Glomerular visceral epithelial cell (primary cell): ENCODE data around the gene CD177.
"Not testable (repeated sequence)": the region's sequence is repeated elsewhere in the genome, so short reads cannot be mapped to it uniquely, and the experiment has no call there.

Experiments
- DNase-seq: peaks from one replicate; pipeline ENCODE4 v3.0.0-alpha.2; 2016; ENCODE audit errors: extremely low spot score

CD177 gene, protein sequence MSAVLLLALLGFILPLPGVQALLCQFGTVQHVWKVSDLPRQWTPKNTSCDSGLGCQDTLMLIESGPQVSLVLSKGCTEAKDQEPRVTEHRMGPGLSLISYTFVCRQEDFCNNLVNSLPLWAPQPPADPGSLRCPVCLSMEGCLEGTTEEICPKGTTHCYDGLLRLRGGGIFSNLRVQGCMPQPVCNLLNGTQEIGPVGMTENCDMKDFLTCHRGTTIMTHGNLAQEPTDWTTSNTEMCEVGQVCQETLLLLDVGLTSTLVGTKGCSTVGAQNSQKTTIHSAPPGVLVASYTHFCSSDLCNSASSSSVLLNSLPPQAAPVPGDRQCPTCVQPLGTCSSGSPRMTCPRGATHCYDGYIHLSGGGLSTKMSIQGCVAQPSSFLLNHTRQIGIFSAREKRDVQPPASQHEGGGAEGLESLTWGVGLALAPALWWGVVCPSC

GRCh38 chr19:43353606-43354304 lies at the start of gene CD177:
CD177 (plus strand) TSS chr19:43353686; CDS start chr19:43353715, 29 bp downstream.
- DNase-seq: no peak

DNA sequence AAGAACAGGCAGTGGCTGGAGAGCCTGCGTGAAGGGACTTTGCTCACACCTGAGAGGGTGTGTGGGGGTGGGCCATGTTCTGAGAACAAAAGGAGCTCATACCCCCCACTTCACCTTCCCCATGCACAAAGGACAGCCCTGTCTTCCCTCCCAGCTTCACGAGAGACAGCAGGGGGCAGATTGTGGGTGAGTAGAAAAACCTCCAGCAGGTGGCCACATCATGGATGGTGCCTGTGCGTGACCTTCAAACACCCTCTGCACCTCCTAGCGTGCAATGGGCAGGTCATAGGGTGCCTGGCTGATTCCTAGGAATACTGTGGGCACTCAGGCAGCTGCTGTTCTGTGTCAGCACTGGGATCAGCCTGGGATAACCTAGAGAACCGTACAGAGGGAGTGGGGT lies 47.8 kb upstream of the CD177 start:
- DNase-seq: no peak

DNA sequence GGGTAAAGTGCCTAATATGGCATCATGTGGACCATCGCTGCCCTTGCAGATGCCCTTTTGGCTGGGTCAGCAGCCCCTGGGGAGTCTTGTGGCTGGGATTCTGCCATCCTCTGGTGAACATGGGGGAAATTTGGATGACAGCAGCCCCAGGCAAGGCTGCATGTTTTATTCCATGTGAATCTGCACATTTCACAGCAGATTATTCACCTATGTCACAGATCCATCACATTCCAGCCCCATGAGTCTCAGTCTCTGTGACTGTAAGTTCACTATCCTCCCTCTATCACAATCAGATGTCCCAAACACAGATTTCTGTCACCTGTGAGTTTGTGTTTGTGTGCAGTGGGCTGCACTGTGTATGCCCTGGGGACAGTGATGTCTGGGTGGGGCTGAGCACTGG lies 47.4 kb upstream of the CD177 start:
- DNase-seq: no peak

GRCh38 chr19:43308244-43308815 lies 45.2 kb upstream of the CD177 start:
- no peak for DNase-seq

GRCh38 chr19:43309466-43309865 lies 44.0 kb upstream of the CD177 start:
- DNase-seq: no peak

GRCh38 chr19:43310221-43310620 lies 43.3 kb upstream of the CD177 start:
- no peak for DNase-seq

DNA sequence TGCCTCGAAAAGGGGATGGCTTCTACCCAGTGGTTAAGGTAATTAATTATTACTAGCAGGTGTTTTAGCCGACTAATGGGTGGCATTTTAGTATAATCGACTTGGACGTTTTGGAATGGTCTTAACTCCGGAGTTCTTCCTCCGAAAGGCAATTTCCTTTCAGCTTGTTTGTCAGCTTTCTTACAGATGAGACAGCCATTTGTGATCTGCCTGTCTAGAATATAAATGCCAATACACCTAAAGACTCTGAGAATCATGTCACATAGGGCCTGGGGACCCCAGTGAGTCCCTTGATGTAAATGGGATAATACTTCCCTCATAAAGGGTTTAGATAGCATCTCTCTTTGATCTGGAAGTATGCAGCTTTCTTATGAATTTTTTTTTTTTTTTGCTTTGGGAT lies 42.2 kb upstream of the CD177 start:
- no peak for DNase-seq

DNA sequence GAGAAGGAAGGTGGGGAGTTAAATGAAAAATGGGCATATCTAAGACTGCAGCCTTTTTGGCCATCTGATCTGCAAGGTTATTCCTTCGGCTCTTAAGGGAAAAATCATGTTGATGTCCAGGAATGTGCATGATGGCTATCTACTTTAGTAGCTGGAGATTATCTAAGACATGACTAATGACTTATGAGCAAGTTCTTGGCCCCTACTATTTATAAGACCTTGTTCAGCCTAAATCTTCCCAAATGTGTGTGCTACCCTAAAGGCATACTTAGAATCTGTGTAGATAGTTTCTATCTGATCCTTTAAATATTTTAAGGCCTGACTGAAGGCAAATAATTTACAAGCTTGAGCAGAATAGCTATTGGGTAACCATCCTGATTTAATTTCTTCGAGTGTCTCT lies 41.8 kb upstream of the CD177 start:
- DNase-seq: no peak

DNA sequence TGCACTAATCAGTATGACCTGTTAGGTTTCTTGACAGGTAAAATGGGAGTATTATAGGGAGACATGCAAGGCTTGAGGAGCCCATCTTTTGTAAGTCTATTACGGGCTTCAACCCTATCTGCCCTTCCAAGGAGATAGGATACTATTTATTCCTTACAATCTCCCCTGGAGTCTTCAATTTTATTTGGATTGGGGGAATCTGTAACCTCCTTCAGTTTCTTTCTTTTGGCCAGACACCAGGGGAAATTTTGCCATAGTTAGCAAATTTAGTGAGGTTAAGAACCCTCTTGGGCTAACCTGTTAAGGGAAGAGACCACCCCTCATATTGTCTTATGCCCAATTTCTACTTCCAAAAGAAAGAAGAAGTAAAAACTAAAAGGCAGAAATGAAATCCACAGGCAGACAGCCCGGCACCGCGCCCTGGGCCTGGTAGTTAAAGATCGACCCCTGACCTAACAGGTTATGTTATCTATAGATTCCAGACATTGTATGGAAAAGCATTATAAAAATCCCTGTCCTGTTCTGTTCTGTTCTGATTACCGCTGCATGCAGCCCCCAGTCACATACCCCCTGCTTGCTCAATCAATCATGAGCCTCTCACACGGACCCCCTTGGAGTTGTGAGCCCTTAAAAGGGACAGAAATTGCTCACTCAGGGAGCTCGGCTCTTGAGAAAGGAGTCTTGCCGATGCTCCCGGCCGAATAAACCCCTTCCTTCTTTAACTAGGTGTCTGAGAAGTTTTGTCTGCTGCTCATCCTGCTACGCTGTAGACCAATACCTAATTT lies 39.6 kb upstream of the CD177 start:
- DNase-seq: no peak

DNA sequence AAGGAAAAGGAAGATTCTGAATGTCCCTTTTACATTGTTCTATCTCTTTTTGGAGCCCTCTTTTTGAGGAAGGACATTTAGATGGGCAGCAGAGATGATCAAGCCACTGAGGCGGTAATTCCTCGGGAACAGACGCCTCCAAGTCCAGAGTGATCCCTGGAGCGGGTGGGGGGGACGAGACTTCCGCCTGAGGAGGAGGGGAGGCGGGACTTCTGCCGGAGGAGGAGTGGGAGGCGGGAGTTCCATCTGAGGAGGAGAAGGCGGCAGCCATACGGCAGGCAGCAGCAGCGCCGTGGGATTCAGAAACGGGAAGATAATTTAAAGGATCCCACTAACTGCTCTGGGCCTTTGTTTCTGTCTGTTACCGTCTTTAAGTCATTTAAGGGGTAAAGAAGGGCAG lies 37.6 kb upstream of the CD177 start:
- no peak for DNase-seq

DNA sequence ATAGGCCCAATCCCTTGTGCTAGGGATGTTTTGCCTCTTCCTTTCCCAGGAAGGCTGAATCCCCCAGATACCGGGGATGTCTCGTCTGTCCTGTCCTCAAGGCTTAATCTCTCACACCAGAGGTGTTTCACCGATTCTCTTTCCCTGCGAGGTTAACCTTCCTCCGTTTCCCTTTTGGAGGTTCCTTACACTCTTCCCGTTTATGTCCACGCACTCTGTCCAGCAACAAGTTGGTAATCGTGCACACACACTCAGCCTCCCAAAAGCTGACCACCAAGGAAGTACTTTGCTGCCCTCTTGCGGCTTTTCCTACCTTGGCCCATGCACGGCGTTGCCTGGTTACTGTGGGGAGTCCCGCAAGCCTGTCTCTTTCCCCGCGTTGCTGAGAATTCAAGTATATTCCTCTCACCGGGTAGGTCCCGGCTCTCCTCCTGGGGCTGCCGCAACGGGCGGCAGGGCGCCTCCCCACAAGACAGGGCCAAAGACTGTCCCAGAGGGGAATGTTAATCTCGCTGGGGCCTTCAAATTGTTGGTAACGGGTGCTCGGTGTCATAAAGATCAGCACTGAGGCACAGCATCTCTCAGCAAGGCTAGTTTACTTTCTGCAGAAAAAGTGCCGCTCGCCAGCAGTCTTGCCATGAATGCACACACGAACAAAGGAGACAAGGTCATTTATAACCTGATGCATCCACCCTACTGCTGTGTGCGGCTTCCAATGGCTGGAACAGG lies 36.7 kb upstream of the CD177 start:
- no peak for DNase-seq

GRCh38 chr19:43318203-43318602 lies 35.3 kb upstream of the CD177 start:
- no peak for DNase-seq

DNA sequence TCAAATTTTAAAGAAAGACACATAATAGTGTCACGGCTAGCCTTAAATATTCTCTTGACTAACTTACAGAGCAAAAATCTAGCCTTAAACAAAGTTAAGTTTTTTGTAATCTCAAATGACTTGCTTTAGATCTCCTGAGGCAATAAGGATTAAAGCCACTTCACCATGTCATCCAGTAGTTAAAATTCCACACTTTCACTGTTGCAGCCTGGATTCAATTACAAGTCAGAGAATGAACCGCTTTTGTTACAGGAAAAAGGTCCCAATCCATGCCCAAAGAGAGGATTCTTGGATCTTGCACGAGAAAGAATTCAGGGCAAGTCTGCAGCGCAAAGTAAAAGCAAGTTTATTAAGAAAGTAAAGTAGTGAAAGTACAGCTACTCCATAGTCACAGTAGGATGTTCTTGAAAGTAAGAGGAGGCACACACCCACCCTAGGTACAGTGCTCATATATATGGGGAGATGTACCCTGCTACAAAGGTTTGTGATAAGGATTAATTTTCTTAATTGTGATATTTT lies 34.6 kb upstream of the CD177 start:
- no peak for DNase-seq

GRCh38 chr19:43320546-43320945 lies 32.9 kb upstream of the CD177 start:
- DNase-seq: no peak

- not testable (repeated sequence) for DNase-seq
Observed at GRCh38 chr19:43326761-43327160, 26.7 kb upstream of the CD177 start.

- not testable (repeated sequence) for DNase-seq
Observed at GRCh38 chr19:43328561-43328960, 24.9 kb upstream of the CD177 start.

GRCh38 chr19:43329049-43329448 lies 24.4 kb upstream of the CD177 start:
- DNase-seq: not testable (repeated sequence)

DNA sequence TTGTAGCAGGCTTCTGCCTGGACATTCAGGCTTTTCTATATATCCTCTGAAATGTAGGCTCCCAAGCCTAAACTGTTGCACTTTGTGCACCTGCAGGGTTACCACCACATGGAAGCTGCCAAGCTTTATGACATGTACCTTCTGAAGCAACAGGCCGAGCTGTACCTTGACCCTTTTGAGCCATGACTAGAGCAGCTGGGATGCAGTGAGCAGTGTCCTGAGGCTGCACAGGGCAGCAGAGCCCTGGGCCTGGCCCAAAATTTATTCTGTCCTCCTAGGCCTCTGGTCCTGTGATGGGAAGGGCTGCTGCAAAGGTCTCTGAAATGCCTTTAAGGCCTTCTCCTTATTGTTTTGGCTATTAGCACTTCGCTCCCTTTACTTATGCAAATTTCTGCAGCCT lies 23.5 kb upstream of the CD177 start:
- no peak for DNase-seq

DNA sequence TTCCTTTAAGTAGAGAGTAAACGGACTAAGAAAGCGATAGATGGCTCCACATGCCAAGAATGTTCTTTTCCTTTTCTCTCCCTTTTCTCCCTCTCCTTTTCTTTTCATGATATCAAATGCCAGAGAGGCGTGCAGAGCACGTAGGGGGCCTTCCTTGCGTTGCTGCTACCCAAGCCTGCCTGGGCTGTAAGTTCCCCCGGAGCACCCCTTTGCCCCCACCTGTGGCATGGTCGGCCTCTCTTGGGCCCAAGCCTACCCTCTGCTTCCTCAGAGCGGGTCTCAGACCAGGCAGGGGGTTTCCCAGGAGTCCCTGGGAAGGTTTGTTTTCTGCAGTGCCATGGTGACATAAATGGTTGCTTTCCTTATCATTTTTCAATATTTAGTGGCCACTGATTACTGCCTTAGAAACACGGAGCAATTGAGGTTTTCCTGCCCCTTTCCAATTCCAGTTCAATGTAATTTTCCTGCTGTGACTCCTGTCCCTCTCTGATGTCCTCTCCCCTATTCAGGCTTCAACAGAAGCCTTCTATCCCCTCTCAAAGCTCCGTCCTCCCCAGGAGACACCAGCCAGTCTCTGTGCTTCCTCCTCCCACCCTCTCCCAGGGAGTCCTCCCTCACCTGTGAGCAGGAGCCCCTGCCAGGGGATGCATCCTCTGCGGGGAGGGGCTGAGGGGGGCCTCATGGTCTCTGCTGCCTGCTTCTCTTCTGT lies 22.6 kb upstream of the CD177 start:
- no peak for DNase-seq

GRCh38 chr19:43331435-43332010 lies 22.0 kb upstream of the CD177 start:
- no peak for DNase-seq
